HepG2 (cell line): ENCODE results near the gene CIROP. TPM values are rescaled to one million over a fixed set of nuclear protein-coding genes. Genes with fewer than 3 reads are reported as not detected.

ENCODE experiments used
- AHR ChIP-seq: IDR thresholded peaks from 2 replicates; pipeline ENCODE4 v1.6.1; 2018; ENCODE audit warnings: missing genetic modification reagents, missing compliant biosample characterization
- ARID2 ChIP-seq: sonication (generic); formaldehyde crosslinking; IDR thresholded peaks from 2 replicates; pipeline ENCODE4 v1.8.1; 2022; ENCODE audit warnings: mild to moderate bottlenecking, missing genetic modification reagents, borderline replicate concordance
- ATM ChIP-seq: fragments of 450-650 bp; IDR thresholded peaks from 2 replicates; pipeline ENCODE4 v1.7.1; 2017; ENCODE audit warnings: mild to moderate bottlenecking, borderline replicate concordance
- BRF2 ChIP-seq: sonication (generic); formaldehyde crosslinking; IDR thresholded peaks from 2 replicates; pipeline ENCODE4 v1.8.1; 2022; ENCODE audit warnings: mild to moderate bottlenecking, missing genetic modification reagents
- CTCF ChIP-seq: sonication (generic); formaldehyde crosslinking; IDR thresholded peaks from 2 replicates; pipeline ENCODE4 v1.5.0; 2020; ENCODE audit warnings: mild to moderate bottlenecking, missing genetic modification reagents, moderate library complexity
- GMEB2 ChIP-seq: IDR thresholded peaks from 2 replicates; pipeline ENCODE4 v1.6.1; 2016; ENCODE audit warnings: missing biosample characterization, missing genetic modification reagents, low read depth
- PCBP2 ChIP-seq: fragments of 200-400 bp; formaldehyde crosslinking; optimal IDR thresholded peaks from 2 replicates; pipeline ENCODE3; 2018; ENCODE audit warnings: low read length, low read depth; ENCODE audit not compliant: poor library complexity, severe bottlenecking
- SOX5 ChIP-seq: IDR thresholded peaks from 2 replicates; pipeline ENCODE4 v1.6.1; 2016; ENCODE audit warnings: borderline replicate concordance
- ZBTB8A ChIP-seq: sonication (generic); formaldehyde crosslinking; IDR thresholded peaks from 2 replicates; pipeline ENCODE4 v1.4.0; 2020; ENCODE audit warnings: mild to moderate bottlenecking, low read depth, missing genetic modification reagents, borderline replicate concordance
- ZHX2 ChIP-seq, 2 experiments: sonication (generic) in 1 of 2; formaldehyde crosslinking in 1 of 2; IDR thresholded peaks; 2 replicates each; pipeline versions ENCODE4 v1.6.1 to v1.9.0; 2014 to 2022; ENCODE audit warnings: antibody characterized with exemption in 1 of 2, borderline replicate concordance in 1 of 2, inconsistent platforms in 1 of 2, low read depth in 1 of 2, missing genetic modification reagents in 1 of 2
- ZNF17 ChIP-seq: sonication (generic); formaldehyde crosslinking; IDR thresholded peaks from 2 replicates; pipeline ENCODE4 v1.5.0; 2020; ENCODE audit warnings: mild to moderate bottlenecking, missing genetic modification reagents
- ZNF572 ChIP-seq: sonication (generic); formaldehyde crosslinking; IDR thresholded peaks from 2 replicates; pipeline ENCODE4 v1.5.1; 2020; ENCODE audit warnings: mild to moderate bottlenecking, missing genetic modification reagents
- ZNF629 ChIP-seq: sonication (generic); formaldehyde crosslinking; conservative IDR thresholded peaks from 2 replicates; pipeline ENCODE4 v1.5.0; 2020; ENCODE audit warnings: missing genetic modification reagents
- ZNF740 ChIP-seq: sonication (generic); formaldehyde crosslinking; IDR thresholded peaks from 2 replicates; pipeline ENCODE4 v1.4.0; 2020; ENCODE audit warnings: missing genetic modification reagents
- ZNF761 ChIP-seq: sonication (generic); formaldehyde crosslinking; conservative IDR thresholded peaks from 2 replicates; pipeline ENCODE4 v1.4.0; 2020; ENCODE audit warnings: mild to moderate bottlenecking, missing genetic modification reagents
- ZNF790 ChIP-seq: sonication (generic); formaldehyde crosslinking; IDR thresholded peaks from 2 replicates; pipeline ENCODE4 v1.8.0; 2022; ENCODE audit warnings: missing genetic modification reagents, mild to moderate bottlenecking, borderline replicate concordance
- ZSCAN9 ChIP-seq: IDR thresholded peaks from 2 replicates; pipeline ENCODE4 v1.6.1; 2016; ENCODE audit warnings: borderline replicate concordance
- polyA plus RNA-seq, 8 experiments: library from polyadenylated mRNA; depleted of rRNA in 3 of 8; stranded (reverse) in 7 of 8; unstranded in 1 of 8; fragments of >200 nt; fragmentation: Illumina TruSeq in 4 of 8; extraction: Trizol in 4 of 8; gene quantifications; 2 replicates each; pipeline versions ENCODE4 v1.2.1 to v1.2.3, GENCODE V29; 2011 to 2016; ENCODE audit warnings: low read depth in 4 of 8, missing spikeins in 1 of 8, mixed read lengths in 1 of 8; ENCODE audit not compliant: insufficient read depth in 1 of 8
- total RNA-seq, 5 experiments: library from RNA; depleted of rRNA; stranded (reverse); fragments of >200 nt; fragmentation: Illumina TruSeq; extraction: Trizol; gene quantifications; 2 replicates each; pipeline ENCODE4 v1.2.3, GENCODE V29; 2016; ENCODE audit warnings: low read depth in 1 of 5

The CIROP gene
- total and polyA plus RNA-seq, 2 of the 13 experiments (the other 11 are each of a cell fraction or from before 2014, with no cell fraction given): 0.07 TPM; not detected in 1

- TF ChIP-seq GMEB2 (CRISPR knock-in tag) (no peak), ZSCAN9 (CRISPR knock-in tag) (no peak), ATM (no peak; the same call in 1 of the 2 replicates), BRF2 (CRISPR knock-in tag) (no peak), ZNF572 (CRISPR knock-in tag) (no peak), ZNF629 (CRISPR knock-in tag) (no peak), PCBP2 (peak; percentile 80), ARID2 (CRISPR knock-in tag) (peak; percentile 91; the same call in 1 of the 2 replicates), ZBTB8A (CRISPR knock-in tag) (no peak), CTCF (CRISPR knock-in tag) (peak; percentile 77), ZNF740 (0 out of 2 replicates have a peak, but pooled peaks have one; percentile 7), AHR (CRISPR knock-in tag) (no peak), ZNF17 (CRISPR knock-in tag) (no peak), ZHX2 (IDR thresholded peaks at IDR 0.05; ENCODE audit: low read depth) (no peak), ZHX2 (CRISPR knock-in tag; IDR thresholded peaks at IDR 0.05; ENCODE audit: borderline replicate concordance) (no peak), SOX5 (CRISPR knock-in tag) (no peak), ZNF790 (CRISPR knock-in tag) (no peak), ZNF761 (CRISPR knock-in tag) (no peak)
These were observed 10.7 kb downstream of the CIROP start (continued) for GRCh38 chr14:23093991-23094665.
